Measurements from ENCODE around the gene EPB41L5. TPM values are rescaled to one million over a fixed set of nuclear protein-coding genes. Genes with fewer than 3 reads are reported as not detected.
"Not testable (repeated sequence)": the region's sequence is repeated elsewhere in the genome, so short reads cannot be mapped to it uniquely, and the experiment has no call there.

EPB41L5 gene
- total RNA-seq, 1 donor from 2014 or later = 1.2 TPM

- intact Hi-C loops (cut with micrococcal nuclease) = no loop called here
- H3K4me1 Mint-ChIP-seq (ENCODE audit: low read depth) = peaks cover 16% of the 10 kb centered on the region
- H3K4me3 Mint-ChIP-seq = no peak overlapping the region
- no peaks in the 10 kb centered on the region for H3K36me3 Mint-ChIP-seq (ENCODE audit: low read depth)
- DNase-seq (ENCODE audit: low spot score) = no peak
- H3K27me3 Mint-ChIP-seq (ENCODE audit: insufficient read depth) = peaks cover 17% of the 10 kb centered on the region
- H3K27ac Mint-ChIP-seq = no peak overlapping the region
- no peaks in the 10 kb centered on the region for H3K9me3 Mint-ChIP-seq
Measured at GRCh38 chr2:120111193-120111592, 98.3 kb downstream of the EPB41L5 start.

- no peaks in the 10 kb centered on the region for H3K4me1 Mint-ChIP-seq (ENCODE audit: low read depth)
- intact Hi-C loops (cut with micrococcal nuclease) = no loop called here
- H3K36me3 Mint-ChIP-seq (ENCODE audit: low read depth) = no peaks in the 10 kb centered on the region
- H3K4me3 Mint-ChIP-seq = no peak overlapping the region
- H3K9me3 Mint-ChIP-seq = peaks cover 3% of the 10 kb centered on the region
- H3K27me3 Mint-ChIP-seq (ENCODE audit: insufficient read depth) = peaks cover 21% of the 10 kb centered on the region
- DNase-seq (ENCODE audit: low spot score) = no peak
- H3K27ac Mint-ChIP-seq = no peak overlapping the region
Measured at GRCh38 chr2:120118018-120118417, 105.1 kb downstream of the EPB41L5 start.

- Mint-ChIP-seq H3K27me3 (ENCODE audit: insufficient read depth) (peaks cover 21% of the 10 kb centered on the region), H3K27ac (no peak overlapping the region), H3K36me3 (ENCODE audit: low read depth) (no peaks in the 10 kb centered on the region), H3K4me1 (ENCODE audit: low read depth) (no peaks in the 10 kb centered on the region), H3K9me3 (peaks cover 3% of the 10 kb centered on the region), H3K4me3 (no peak overlapping the region)
- intact Hi-C loops (cut with micrococcal nuclease) = no loop called here
- DNase-seq (ENCODE audit: low spot score) = no peak
Measured at GRCh38 chr2:120118471-120118870, 105.6 kb downstream of the EPB41L5 start.

GRCh38 chr2:120121337-120121736, 108.5 kb downstream of the EPB41L5 start:
- peaks cover 14% of the 10 kb centered on the region for H3K27me3 Mint-ChIP-seq (ENCODE audit: insufficient read depth)
- H3K4me3 Mint-ChIP-seq; DNase-seq (ENCODE audit: low spot score); H3K36me3 Mint-ChIP-seq (ENCODE audit: low read depth); H3K4me1 Mint-ChIP-seq (ENCODE audit: low read depth); H3K27ac Mint-ChIP-seq; intact Hi-C loops (cut with micrococcal nuclease); H3K9me3 Mint-ChIP-seq: not testable (repeated sequence)

GRCh38 chr2:120123090-120123489, 110.2 kb downstream of the EPB41L5 start:
- DNase-seq (ENCODE audit: low spot score) = no peak
- no peak overlapping the region for H3K27ac Mint-ChIP-seq
- H3K4me3 Mint-ChIP-seq = no peak overlapping the region
- no peaks in the 10 kb centered on the region for H3K36me3 Mint-ChIP-seq (ENCODE audit: low read depth)
- intact Hi-C loops (cut with micrococcal nuclease) = no loop called here
- peaks cover 3% of the 10 kb centered on the region for H3K9me3 Mint-ChIP-seq
- H3K27me3 Mint-ChIP-seq (ENCODE audit: insufficient read depth) = peaks cover 9% of the 10 kb centered on the region
- H3K4me1 Mint-ChIP-seq (ENCODE audit: low read depth) = no peaks in the 10 kb centered on the region

GRCh38 chr2:120125195-120125594, 112.3 kb downstream of the EPB41L5 start:
- DNase-seq (ENCODE audit: low spot score) = no peak
- Mint-ChIP-seq H3K27ac (no peak overlapping the region), H3K4me3 (no peak overlapping the region), H3K4me1 (ENCODE audit: low read depth) (no peaks in the 10 kb centered on the region), H3K9me3 (no peaks in the 10 kb centered on the region), H3K36me3 (ENCODE audit: low read depth) (no peaks in the 10 kb centered on the region), H3K27me3 (ENCODE audit: insufficient read depth) (peaks cover 5% of the 10 kb centered on the region)
- intact Hi-C loops (cut with micrococcal nuclease) = no loop called here

- Mint-ChIP-seq H3K27ac (no peak overlapping the region), H3K4me1 (ENCODE audit: low read depth) (no peaks in the 10 kb centered on the region), H3K4me3 (no peak overlapping the region), H3K9me3 (no peaks in the 10 kb centered on the region), H3K36me3 (ENCODE audit: low read depth) (no peaks in the 10 kb centered on the region), H3K27me3 (ENCODE audit: insufficient read depth) (peaks cover 2% of the 10 kb centered on the region)
- no peak for DNase-seq (ENCODE audit: low spot score)
- intact Hi-C loops (cut with micrococcal nuclease) = no loop called here
Measured at GRCh38 chr2:120128216-120128615, 115.3 kb downstream of the EPB41L5 start.

GRCh38 chr2:120132190-120132589, 119.3 kb downstream of the EPB41L5 start:
- peaks cover 13% of the 10 kb centered on the region for H3K9me3 Mint-ChIP-seq
- H3K36me3 Mint-ChIP-seq (ENCODE audit: low read depth) = peaks cover 2% of the 10 kb centered on the region
- intact Hi-C loops (cut with micrococcal nuclease) = no loop called here
- peaks cover 4% of the 10 kb centered on the region for H3K27me3 Mint-ChIP-seq (ENCODE audit: insufficient read depth)
- H3K27ac Mint-ChIP-seq = no peak overlapping the region
- no peak for DNase-seq (ENCODE audit: low spot score)
- no peak overlapping the region for H3K4me3 Mint-ChIP-seq
- H3K4me1 Mint-ChIP-seq (ENCODE audit: low read depth) = no peaks in the 10 kb centered on the region

- no peak overlapping the region for H3K4me3 Mint-ChIP-seq
- no peaks in the 10 kb centered on the region for H3K4me1 Mint-ChIP-seq (ENCODE audit: low read depth)
- intact Hi-C loops (cut with micrococcal nuclease) = no loop called here
- H3K27me3 Mint-ChIP-seq (ENCODE audit: insufficient read depth) = peaks cover 4% of the 10 kb centered on the region
- peaks cover 13% of the 10 kb centered on the region for H3K9me3 Mint-ChIP-seq
- no peak for DNase-seq (ENCODE audit: low spot score)
- no peak overlapping the region for H3K27ac Mint-ChIP-seq
- H3K36me3 Mint-ChIP-seq (ENCODE audit: low read depth) = peaks cover 2% of the 10 kb centered on the region
Measured at GRCh38 chr2:120132691-120133090, 119.8 kb downstream of the EPB41L5 start.

- intact Hi-C loops (cut with micrococcal nuclease) = no loop called here
- Mint-ChIP-seq H3K4me1 (ENCODE audit: low read depth) (no peaks in the 10 kb centered on the region), H3K27ac (no peak overlapping the region), H3K4me3 (no peak overlapping the region), H3K9me3 (peaks cover 13% of the 10 kb centered on the region), H3K27me3 (ENCODE audit: insufficient read depth) (peaks cover 4% of the 10 kb centered on the region), H3K36me3 (ENCODE audit: low read depth) (peaks cover 2% of the 10 kb centered on the region)
- DNase-seq (ENCODE audit: low spot score) = no peak
Measured at GRCh38 chr2:120133572-120134244, 120.8 kb downstream of the EPB41L5 start.

GRCh38 chr2:120134263-120134662, 121.4 kb downstream of the EPB41L5 start:
- peaks cover 7% of the 10 kb centered on the region for H3K27me3 Mint-ChIP-seq (ENCODE audit: insufficient read depth)
- intact Hi-C loops (cut with micrococcal nuclease) = no loop called here
- no peak overlapping the region for H3K4me3 Mint-ChIP-seq
- DNase-seq (ENCODE audit: low spot score) = no peak
- peaks cover 13% of the 10 kb centered on the region for H3K9me3 Mint-ChIP-seq
- H3K4me1 Mint-ChIP-seq (ENCODE audit: low read depth) = no peaks in the 10 kb centered on the region
- no peak overlapping the region for H3K27ac Mint-ChIP-seq
- H3K36me3 Mint-ChIP-seq (ENCODE audit: low read depth) = peaks cover 2% of the 10 kb centered on the region

GRCh38 chr2:120135013-120135412, 122.1 kb downstream of the EPB41L5 start:
- H3K4me3 Mint-ChIP-seq; H3K4me1 Mint-ChIP-seq (ENCODE audit: low read depth); H3K27me3 Mint-ChIP-seq (ENCODE audit: insufficient read depth); H3K27ac Mint-ChIP-seq; H3K36me3 Mint-ChIP-seq (ENCODE audit: low read depth); intact Hi-C loops (cut with micrococcal nuclease); DNase-seq (ENCODE audit: low spot score): not testable (repeated sequence)
- H3K9me3 Mint-ChIP-seq = peaks cover 13% of the 10 kb centered on the region

GRCh38 chr2:120140866-120141265, 128.0 kb downstream of the EPB41L5 start:
- no peak for DNase-seq (ENCODE audit: low spot score)
- H3K27me3 Mint-ChIP-seq (ENCODE audit: insufficient read depth) = peaks cover 3% of the 10 kb centered on the region
- no peak overlapping the region for H3K4me3 Mint-ChIP-seq
- no peaks in the 10 kb centered on the region for H3K4me1 Mint-ChIP-seq (ENCODE audit: low read depth)
- no peaks in the 10 kb centered on the region for H3K9me3 Mint-ChIP-seq
- no peaks in the 10 kb centered on the region for H3K36me3 Mint-ChIP-seq (ENCODE audit: low read depth)
- intact Hi-C loops (cut with micrococcal nuclease) = no loop called here
- no peak overlapping the region for H3K27ac Mint-ChIP-seq

All from activated T-helper 1 cell treated with anti-CD3 and anti-CD28 coated beads, Interleukin-12 subunit alpha, Interleukin-12 subunit beta, Interleukin-2, Interleukin-4 antibody, amounts not matched to agents 30 ng/mL and 10 ng/mL and 1 ng/mL, durations not matched to agents 14 hours and 24 hours and 36 hours (primary cell).